GM19463 (cell line): ENCODE results near the gene GLRX3.

Source experiments
- ATAC-seq: cut with Tn5 transposase; IDR thresholded peaks from one replicate; pipeline ENCODE4 v1.9.1; 2021; ENCODE audit warnings: mild to moderate bottlenecking, moderate library complexity; ENCODE audit not compliant: unreplicated experiment

GLRX3 gene

GRCh38 chr10:130137659-130138478 lies 1.7 kb downstream of the GLRX3 start:
- no peak for ATAC-seq

GRCh38 chr10:130138479-130138866 lies 2.3 kb downstream of the GLRX3 start:
- ATAC-seq = no peak

- no peak for ATAC-seq
These were observed 4.2 kb downstream of the GLRX3 start for GRCh38 chr10:130140425-130140824.

- no peak for ATAC-seq
These were observed 4.8 kb downstream of the GLRX3 start for GRCh38 chr10:130141038-130141437.

- ATAC-seq = peak; percentile 22
These were observed 5.3 kb downstream of the GLRX3 start for GRCh38 chr10:130141460-130141859.

- peak; percentile 75 for ATAC-seq
These were observed 5.7 kb downstream of the GLRX3 start for GRCh38 chr10:130141878-130142277.

GRCh38 chr10:130146042-130146441 lies 9.9 kb downstream of the GLRX3 start:
- ATAC-seq = no peak

GRCh38 chr10:130159192-130159794 lies 23.1 kb downstream of the GLRX3 start:
- ATAC-seq = no peak

- ATAC-seq = peak; percentile 59
These were observed 24.6 kb downstream of the GLRX3 start for GRCh38 chr10:130160775-130161174.

- no peak for ATAC-seq
These were observed 25.1 kb downstream of the GLRX3 start for GRCh38 chr10:130161331-130161730.

GRCh38 chr10:130167193-130167592 lies 31.0 kb downstream of the GLRX3 start:
- ATAC-seq = no peak

- no peak for ATAC-seq
These were observed 31.5 kb downstream of the GLRX3 start for GRCh38 chr10:130167707-130168106.

- ATAC-seq = no peak
These were observed 33.1 kb downstream of the GLRX3 start for GRCh38 chr10:130169136-130169859.

GRCh38 chr10:130171196-130171595 lies 35.0 kb downstream of the GLRX3 start:
- ATAC-seq = no peak

- ATAC-seq = no peak
These were observed 38.1 kb downstream of the GLRX3 start for GRCh38 chr10:130174328-130174727.

- ATAC-seq = peak; percentile 57
These were observed 38.9 kb downstream of the GLRX3 start for GRCh38 chr10:130175074-130175473.

GRCh38 chr10:130177250-130177649 lies 41.1 kb downstream of the GLRX3 start:
- no peak for ATAC-seq

GRCh38 chr10:130179640-130180039 lies 43.4 kb downstream of the GLRX3 start:
- no peak for ATAC-seq

- no peak for ATAC-seq
These were observed 44.2 kb downstream of the GLRX3 start for GRCh38 chr10:130180416-130180815.

GRCh38 chr10:130181858-130182257 lies 45.7 kb downstream of the GLRX3 start:
- no peak for ATAC-seq

GRCh38 chr10:130185591-130185990 lies 49.4 kb downstream of the GLRX3 start:
- ATAC-seq = no peak
